HCT116 (cell line): ENCODE results near the gene DOK1. TPM values are rescaled to one million over a fixed set of nuclear protein-coding genes. Genes with fewer than 3 reads are reported as not detected.

Experiments
- ATAC-seq: fragments of 200-7000 bp; cut with Tn5 transposase; 2 replicates; pipeline ENCODE4 v1.9.1; 2020; ENCODE audit warnings: mild to moderate bottlenecking, moderate library complexity
- BruUV-seq: library from RNA; stranded (reverse); fragments of 400-500 nt; replicated peaks from 2 replicates; lab custom pipeline; 2021; lab: Mats Ljungman, UMichigan
- CTCF ChIA-PET: fragments of 300-600 bp; sonication (Branson Sonifier 250); formaldehyde crosslinking; loops from one replicate; lab custom pipeline; 2021; ENCODE audit warnings: antibody characterized with exemption; lab: Charles Lee
- POLR2A ChIA-PET: fragments of 300-600, 350-600 bp; sonication (Branson Sonifier 250); formaldehyde crosslinking; loops from one replicate; lab custom pipeline; 2021; ENCODE audit warnings: antibody characterized with exemption; lab: Charles Lee
- RAD21 ChIA-PET, 2 experiments: fragments of 300-600 bp; sonication (Branson Sonifier 250); formaldehyde crosslinking; loops; one replicate each; lab custom pipeline; 2023; ENCODE audit warnings: low total read pairs in 2 of 2; ENCODE audit not compliant: uncharacterized antibody in 2 of 2, unreplicated experiment in 2 of 2, low non-redundant PET in 1 of 2; lab: Charles Lee
- DNase-seq: peaks from one replicate; pipeline ENCODE4 v3.0.0-alpha.2; 2010; ENCODE audit warnings: low read depth, low spot score
- H2AFZ ChIP-seq: fragments of 200-600 bp; shearing (Covaris generic), sonication (generic); 2 replicates; pipeline ENCODE4 v1.6.1; 2017; ENCODE audit warnings: low read depth, mixed run types, mixed read lengths, antibody characterized with exemption, low read length; ENCODE audit not compliant: poor library complexity, severe bottlenecking
- H3K27ac ChIP-seq: 2 replicates; pipeline ENCODE4 v1.5.1; 2012; ENCODE audit warnings: low read depth, low read length
- H3K27me3 ChIP-seq: fragments of 200-600 bp; sonication (generic); 2 replicates; pipeline ENCODE4 v1.6.1; 2016; ENCODE audit warnings: mixed run types, low read length, mixed read lengths; ENCODE audit not compliant: insufficient read depth
- H3K36me3 ChIP-seq, 2 experiments: fragments of 200-500 bp in 1 of 2; fragments of 200-600 bp in 1 of 2; sonication (Bioruptor generic) in 1 of 2; sonication (generic) in 1 of 2; 2 replicates each; pipeline versions ENCODE4 v1.5.1 to v1.6.1; 2014 to 2016; ENCODE audit warnings: low read length in 2 of 2, inconsistent platforms in 1 of 2, mixed read lengths in 1 of 2, mixed run types in 1 of 2; ENCODE audit not compliant: insufficient read depth in 2 of 2, control insufficient read depth in 1 of 2
- H3K4me1 ChIP-seq, 2 experiments: fragments of 200-600 bp in 1 of 2; sonication (generic) in 1 of 2; 2 replicates each; pipeline versions ENCODE4 v1.5.1 to v1.6.1; 2012 to 2017; ENCODE audit warnings: low read length in 2 of 2, inconsistent platforms in 1 of 2, mild to moderate bottlenecking in 1 of 2, mixed read lengths in 1 of 2, mixed run types in 1 of 2, moderate library complexity in 1 of 2; ENCODE audit not compliant: insufficient read depth in 2 of 2, control insufficient read depth in 1 of 2
- H3K4me2 ChIP-seq: fragments of 200-600 bp; sonication (generic); 2 replicates; pipeline ENCODE4 v1.6.1; 2017; ENCODE audit warnings: mixed run types, low read length, mixed read lengths
- H3K4me3 ChIP-seq, 2 experiments: fragments of 200-600 bp in 1 of 2; sonication (generic) in 1 of 2; replicated peaks in 1 of 2; 2 replicates each; pipeline ENCODE4 v1.5.1; 2011 to 2016; ENCODE audit warnings: low read length in 2 of 2, control low read depth in 1 of 2, low read depth in 1 of 2, mild to moderate bottlenecking in 1 of 2, mixed read lengths in 1 of 2, mixed run types in 1 of 2
- H3K79me2 ChIP-seq: fragments of 200-600 bp; sonication (generic); 2 replicates; pipeline ENCODE4 v1.6.1; 2017; ENCODE audit warnings: mild to moderate bottlenecking, mixed run types, low read length, moderate library complexity, mixed read lengths; ENCODE audit not compliant: insufficient read depth
- H3K9ac ChIP-seq: fragments of 200-600 bp; sonication (generic); 2 replicates; pipeline ENCODE4 v1.6.1; 2016; ENCODE audit warnings: low read length, mixed read lengths
- H3K9me2 ChIP-seq: fragments of 200-600 bp; sonication (generic), shearing (Covaris generic); 2 replicates; pipeline ENCODE4 v1.6.1; 2017; ENCODE audit warnings: mixed run types, mild to moderate bottlenecking, moderate library complexity; ENCODE audit not compliant: insufficient read depth
- H3K9me3 ChIP-seq, 2 experiments: fragments of 200-500 bp in 1 of 2; fragments of 200-600 bp in 1 of 2; sonication (Bioruptor generic) in 1 of 2; sonication (generic) in 1 of 2; 2 replicates each; pipeline ENCODE4 v1.6.1; 2014 to 2017; ENCODE audit warnings: low read length in 2 of 2, mixed read lengths in 2 of 2, inconsistent platforms in 1 of 2, low read depth in 1 of 2, mild to moderate bottlenecking in 1 of 2, mixed run types in 1 of 2, moderate library complexity in 1 of 2; ENCODE audit not compliant: control insufficient read depth in 1 of 2, insufficient read depth in 1 of 2
- H4K20me1 ChIP-seq: fragments of 200-600 bp; sonication (generic), shearing (Covaris generic); 2 replicates; pipeline ENCODE4 v1.6.1; 2017; ENCODE audit warnings: mixed run types, mild to moderate bottlenecking, moderate library complexity; ENCODE audit not compliant: insufficient read depth
- ATF3 ChIP-seq: IDR thresholded peaks from 2 replicates; pipeline ENCODE4 v1.6.1; 2012
- CBX3 ChIP-seq: IDR thresholded peaks from 2 replicates; pipeline ENCODE4 v1.6.1; 2012; ENCODE audit warnings: low read depth
- CEBPB ChIP-seq: IDR thresholded peaks from 2 replicates; pipeline ENCODE4 v1.6.1; 2012; ENCODE audit warnings: low read depth
- CTCF ChIP-seq, 3 experiments: fragments of 200-600 bp in 1 of 3; sonication (generic) in 1 of 3; IDR thresholded peaks in 2 of 3; conservative IDR thresholded peaks in 1 of 3; 2 replicates each; pipeline ENCODE4 v1.5.1; 2012 to 2017; ENCODE audit warnings: low read depth in 2 of 3, low read length in 2 of 3, antibody characterized with exemption in 1 of 3, borderline replicate concordance in 1 of 3, control low read depth in 1 of 3, mild to moderate bottlenecking in 1 of 3, mixed read lengths in 1 of 3, mixed run types in 1 of 3, moderate library complexity in 1 of 3; ENCODE audit not compliant: insufficient read depth in 1 of 3
- EGR1 ChIP-seq: IDR thresholded peaks from 2 replicates; pipeline ENCODE4 v1.6.1; 2012; ENCODE audit warnings: low read depth
- EZH2 ChIP-seq: fragments of 200-600 bp; sonication (generic); IDR thresholded peaks from 2 replicates; pipeline ENCODE4 v1.6.1; 2017; ENCODE audit warnings: antibody characterized with exemption, mixed run types
- FOSL1 ChIP-seq: IDR thresholded peaks from 2 replicates; pipeline ENCODE4 v1.6.1; 2012; ENCODE audit warnings: low read depth
- JUND ChIP-seq: IDR thresholded peaks from 2 replicates; pipeline ENCODE4 v1.6.1; 2012
- MAX ChIP-seq: IDR thresholded peaks from 2 replicates; pipeline ENCODE4 v1.6.1; 2012
- POLR2AphosphoS5 ChIP-seq: IDR thresholded peaks from 2 replicates; pipeline ENCODE4 v1.6.1; 2011; ENCODE audit warnings: mild to moderate bottlenecking, low read depth, low read length, moderate library complexity
- RAD21 ChIP-seq: IDR thresholded peaks from 2 replicates; pipeline ENCODE4 v1.6.1; 2012; ENCODE audit warnings: low read depth, mild to moderate bottlenecking
- SIN3A ChIP-seq: IDR thresholded peaks from 2 replicates; pipeline ENCODE4 v1.6.1; 2012; ENCODE audit warnings: low read depth
- SP1 ChIP-seq: IDR thresholded peaks from 2 replicates; pipeline ENCODE4 v1.6.1; 2012; ENCODE audit warnings: low read depth
- SRF ChIP-seq: IDR thresholded peaks from 2 replicates; pipeline ENCODE4 v1.6.1; 2012; ENCODE audit warnings: low read depth
- TCF7L2 ChIP-seq: IDR thresholded peaks from 2 replicates; pipeline ENCODE4 v1.7.0; 2011; ENCODE audit warnings: borderline replicate concordance, inconsistent platforms; ENCODE audit not compliant: insufficient read depth, insufficient read length; ENCODE audit errors: extremely low read depth
- YY1 ChIP-seq: IDR thresholded peaks from 2 replicates; pipeline ENCODE4 v1.6.1; 2011; ENCODE audit warnings: low read length, low read depth, moderate library complexity, mild to moderate bottlenecking; ENCODE audit not compliant: insufficient replicate concordance; ENCODE audit errors: extremely low read depth
- ZBTB33 ChIP-seq: IDR thresholded peaks from 2 replicates; pipeline ENCODE4 v1.6.1; 2011; ENCODE audit warnings: mild to moderate bottlenecking, low read length, moderate library complexity; ENCODE audit not compliant: insufficient replicate concordance; ENCODE audit errors: extremely low read depth
- ZFX ChIP-seq: fragments of 450-650 bp; IDR thresholded peaks from 2 replicates; pipeline ENCODE4 v1.6.1; 2017
- ZNF274 ChIP-seq: fragments of 200-500 bp; sonication (Bioruptor generic); IDR thresholded peaks from 2 replicates; pipeline ENCODE4 v1.6.1; 2014; ENCODE audit warnings: mild to moderate bottlenecking, low read depth, low read length, inconsistent platforms
- intact Hi-C: fragments of 100-400 bp; cut with micrococcal nuclease; formaldehyde crosslinking; loops from 2 replicates; pipeline ENCODE4 v1.10.0; 2022
- total RNA-seq: library from RNA; stranded (reverse); gene quantifications from one replicate; pipeline ENCODE4 v1.2.1, GENCODE V29; 2021; ENCODE audit not compliant: unreplicated experiment

Gene DOK1
- total RNA-seq, 1 experiment from 2014 or later = 18.8 TPM

GRCh38 chr2:74507145-74507925 is 47.2 kb upstream of the DOK1 start, which contains the start of gene PCGF1:
TSS of gene PCGF1 (minus strand) at chr2:74507695. CDS start at chr2:74507668, 27 bp downstream.
- H3K4me2 ChIP-seq = peak within 1 kb of the TSS; percentile 99
- H3K4me3 ChIP-seq = peak within 1 kb of the TSS; percentile 85 to 93
- no peak within 1 kb of the TSS for H2AFZ ChIP-seq
- H3K9me2 ChIP-seq = no peaks in the 10 kb centered on the region
- peaks cover 22 to 46% of the 10 kb centered on the region in 2 experiments for H3K4me1 ChIP-seq
- H3K27me3 ChIP-seq = no peaks in the 10 kb centered on the region
- ChIA-PET CTCF (no interaction called here), RAD21 (no interaction called here), POLR2A (interaction anchor here (0.9 to 1.8 kb wide), 5 partner anchors 19 to 53 kb away, joined by 3 to 7 read pairs (median 3); partner anchors contain the start of genes AUP1, DQX1, HTRA2 and INO80B)
- peaks cover 22% of the 10 kb centered on the region for H3K79me2 ChIP-seq
- H4K20me1 ChIP-seq = no peaks in the 10 kb centered on the region
- H3K9ac ChIP-seq = peak within 1 kb of the TSS; percentile 85
- peak; percentile 96 for DNase-seq
- peak; percentile 83 for ATAC-seq
- no TSS peak for BruUV-seq
- peak within 1 kb of the TSS; percentile 91 for H3K27ac ChIP-seq
- no peaks in the 10 kb centered on the region for H3K9me3 ChIP-seq
- intact Hi-C loops = no loop called here
- H3K36me3 ChIP-seq = peaks cover 3 to 16% of the 10 kb centered on the region in 2 experiments; a peak in 2 of 4 replicates
- TF ChIP-seq YY1 (peak; percentile 94), SIN3A (no peak), SRF (no peak), RAD21 (no peak), ZFX (no peak), CEBPB (no peak), ZNF274 (no peak), MAX (no peak), POLR2AphosphoS5 (peak; percentile 57), CTCF (IDR thresholded peaks at IDR 0.05 in 2 of 3, conservative IDR thresholded peaks at IDR 0.05 in 1 of 3; ENCODE audit: borderline replicate concordance in 1 of 3, insufficient read depth in 1 of 3, low read depth in 2 of 3, low read length in 2 of 3) (peak in 2 of 3 experiments; percentile 25 to 32; a peak in 1 of 6 replicates), FOSL1 (no peak), EZH2 (no peak), ZBTB33 (no peak), EGR1 (no peak), ATF3 (no peak), JUND (no peak), SP1 (no peak), TCF7L2 (peak; percentile 7), CBX3 (no peak)
